Esophagus squamous epithelium (tissue), 5 donors: ENCODE results near the gene RABGAP1L. TPM values are rescaled to one million over a fixed set of nuclear protein-coding genes. Genes with fewer than 3 reads are reported as not detected.

Experiments used
- DNase-seq: peaks from one replicate; lab custom pipeline; 2025; lab: John Stamatoyannopoulos, UW
- H3K27ac ChIP-seq, 4 donors: fragments of 200-600 bp; sonication (generic); one replicate each; pipeline ENCODE4 v1.5.1; 2016 to 2019; ENCODE audit warnings: mild to moderate bottlenecking in 1 of 4
- H3K27me3 ChIP-seq, 4 donors: fragments of 200-600 bp; sonication (generic); 1 replicate in 3 of 4; 2 replicates in 1 of 4; pipeline versions ENCODE4 v1.5.1 to v1.6.0; 2017 to 2021; ENCODE audit warnings: antibody characterized with exemption in 1 of 4
- H3K36me3 ChIP-seq, 3 donors: fragments of 200-600 bp; sonication (generic); one replicate each; pipeline ENCODE4 v1.5.1; 2016 to 2019
- H3K4me1 ChIP-seq, 3 donors: fragments of 200-600 bp; sonication (generic); one replicate each; pipeline ENCODE4 v1.5.1; 2017 to 2019
- H3K4me3 ChIP-seq, 4 donors: fragments of 200-600 bp; sonication (generic); 1 replicate in 3 of 4; 2 replicates in 1 of 4; pipeline ENCODE4 v1.5.1; 2016 to 2019; ENCODE audit warnings: mild to moderate bottlenecking in 2 of 4, moderate library complexity in 1 of 4
- H3K9me3 ChIP-seq, 3 donors: fragments of 200-600 bp; sonication (generic); one replicate each; pipeline ENCODE4 v1.5.1; 2016 to 2019
- CTCF ChIP-seq, 6 experiments: fragments of 450-650 bp in 4 of 6; fragments of 200-600 bp in 2 of 6; sonication (generic) in 2 of 6; IDR thresholded peaks; one replicate each; pipeline ENCODE4 v1.5.1; 2016 to 2019; ENCODE audit warnings: antibody characterized with exemption in 6 of 6, mild to moderate bottlenecking in 4 of 6, moderate library complexity in 4 of 6
- POLR2A ChIP-seq, 4 donors: fragments of 450-650 bp; IDR thresholded peaks; one replicate each; pipeline ENCODE4 v1.6.1; 2017; ENCODE audit warnings: antibody characterized with exemption in 4 of 4, mild to moderate bottlenecking in 4 of 4, moderate library complexity in 3 of 4
- WGBS, 2 donors: methylation state at CpG; one replicate each; pipeline ENCODE4 v1.1.5; 2018; 5-methylcytosine and 5-hydroxymethylcytosine counted together
- intact Hi-C: fragments of 100-400 bp; cut with DNase I; formaldehyde crosslinking; loops from one replicate; pipeline ENCODE4 v1.15.0; 2022
- total RNA-seq, 4 donors: library from RNA; depleted of rRNA; stranded (reverse); fragments of >200 nt; gene quantifications; one replicate each; pipeline ENCODE4 v1.1.0, GENCODE V29; 2016
- donor health status: DM: yes; HTN: yes; CAD: no.

The RABGAP1L gene
- total RNA-seq, 4 donors from 2014 or later = 35.7 to 45.6 (median 41.0) TPM

- Histone ChIP-seq H3K9me3 (no peaks in the 10 kb centered on the region), H3K27me3 (no peaks in the 10 kb centered on the region), H3K27ac (no peak overlapping the region), H3K4me3 (no peak overlapping the region), H3K4me1 (no peaks in the 10 kb centered on the region), H3K36me3 (peaks cover 0 to 9% (median 0%) of the 10 kb centered on the region in 3 donors)
- intact Hi-C loops = no loop called here
- no peak for DNase-seq
- TF ChIP-seq POLR2A (IDR thresholded peaks at IDR 0.05) = no peak
- no peak for TF ChIP-seq CTCF (IDR thresholded peaks at IDR 0.05)
- 96 to 100% methylated on average over 1 of the region's 1 CpG for WGBS, 2 donors
Measured at GRCh38 chr1:174269989-174270651, 110.8 kb downstream of the RABGAP1L start.

GRCh38 chr1:174273190-174273589 lies 113.9 kb downstream of the RABGAP1L start:
- Histone ChIP-seq H3K27me3 (no peaks in the 10 kb centered on the region), H3K9me3 (no peaks in the 10 kb centered on the region), H3K4me1 (no peaks in the 10 kb centered on the region), H3K4me3 (no peak overlapping the region), H3K27ac (no peak overlapping the region), H3K36me3 (peaks cover 0 to 12% (median 0%) of the 10 kb centered on the region in 3 donors)
- DNase-seq = no peak
- TF ChIP-seq POLR2A (IDR thresholded peaks at IDR 0.05) (no peak), CTCF (IDR thresholded peaks at IDR 0.05) (no peak)
- intact Hi-C loops = no loop called here

GRCh38 chr1:174273776-174274175 lies 114.5 kb downstream of the RABGAP1L start:
- TF ChIP-seq CTCF (IDR thresholded peaks at IDR 0.05) = no peak
- no peak for TF ChIP-seq POLR2A (IDR thresholded peaks at IDR 0.05)
- no peak overlapping the region for H3K27ac ChIP-seq
- H3K27me3 ChIP-seq = no peaks in the 10 kb centered on the region
- peaks cover 0 to 10% (median 0%) of the 10 kb centered on the region in 3 donors for H3K36me3 ChIP-seq
- H3K4me3 ChIP-seq = no peak overlapping the region
- H3K9me3 ChIP-seq = no peaks in the 10 kb centered on the region
- intact Hi-C loops = no loop called here
- no peak for DNase-seq
- H3K4me1 ChIP-seq = no peaks in the 10 kb centered on the region

- Histone ChIP-seq H3K27me3 (no peaks in the 10 kb centered on the region), H3K4me1 (no peaks in the 10 kb centered on the region), H3K36me3 (peaks cover 0 to 4% (median 0%) of the 10 kb centered on the region in 3 donors), H3K27ac (no peak overlapping the region), H3K4me3 (no peak overlapping the region), H3K9me3 (no peaks in the 10 kb centered on the region)
- WGBS, 2 donors = 81 to 93% methylated on average over 3 of the region's 3 CpGs
- intact Hi-C loops = no loop called here
- DNase-seq = no peak
- TF ChIP-seq CTCF (IDR thresholded peaks at IDR 0.05) (no peak), POLR2A (IDR thresholded peaks at IDR 0.05) (no peak)
Measured at GRCh38 chr1:174274452-174274851, 115.1 kb downstream of the RABGAP1L start.

- intact Hi-C loops = no loop called here
- no peak for DNase-seq
- TF ChIP-seq POLR2A (IDR thresholded peaks at IDR 0.05) (no peak), CTCF (IDR thresholded peaks at IDR 0.05) (no peak)
- Histone ChIP-seq H3K9me3 (no peaks in the 10 kb centered on the region), H3K36me3 (peaks cover 0 to 6% (median 0%) of the 10 kb centered on the region in 3 donors), H3K27ac (no peak overlapping the region), H3K4me1 (no peaks in the 10 kb centered on the region), H3K4me3 (no peak overlapping the region), H3K27me3 (no peaks in the 10 kb centered on the region)
- 89 to 99% methylated on average over 2 of the region's 2 CpGs for WGBS, 2 donors
Measured at GRCh38 chr1:174274884-174275283, 115.6 kb downstream of the RABGAP1L start.
